KMS-11 (cell line): ENCODE results near the gene SMCO1.

Experiments used
- H2AFZ ChIP-seq: fragments of 200-600 bp; sonication (generic); 2 replicates; pipeline ENCODE4 v1.6.1; 2016; ENCODE audit warnings: antibody characterized with exemption, mixed run types, low read depth
- H3K27ac ChIP-seq: fragments of 200-600 bp; sonication (generic); 2 replicates; pipeline ENCODE4 v1.6.1; 2016; ENCODE audit warnings: mild to moderate bottlenecking, mixed run types
- H3K27me3 ChIP-seq: fragments of 200-600 bp; sonication (generic); 2 replicates; pipeline ENCODE4 v1.6.1; 2017; ENCODE audit warnings: mild to moderate bottlenecking, low read depth, mixed run types, moderate library complexity; ENCODE audit not compliant: insufficient read depth
- H3K36me3 ChIP-seq: fragments of 200-600 bp; sonication (generic); 2 replicates; pipeline ENCODE4 v1.6.1; 2017; ENCODE audit warnings: mild to moderate bottlenecking, mixed run types; ENCODE audit not compliant: insufficient read depth
- H3K4me1 ChIP-seq: fragments of 200-600 bp; sonication (generic); 2 replicates; pipeline ENCODE4 v1.6.1; 2016; ENCODE audit warnings: mild to moderate bottlenecking, low read depth, mixed run types; ENCODE audit not compliant: poor library complexity, severe bottlenecking
- H3K4me2 ChIP-seq: fragments of 200-600 bp; sonication (generic); 2 replicates; pipeline ENCODE4 v1.7.0; 2016; ENCODE audit warnings: mild to moderate bottlenecking, mixed run types
- H3K4me3 ChIP-seq: fragments of 200-600 bp; sonication (generic); IDR thresholded peaks from 2 replicates; pipeline ENCODE4 v1.6.1; 2017; ENCODE audit warnings: low read depth, low read length, mixed read lengths; ENCODE audit not compliant: insufficient read depth
- H3K79me2 ChIP-seq: fragments of 200-600 bp; sonication (generic); 2 replicates; pipeline ENCODE4 v1.6.1; 2016; ENCODE audit warnings: low read depth, mixed run types; ENCODE audit not compliant: insufficient read depth
- H3K9ac ChIP-seq: fragments of 200-600 bp; sonication (generic); 2 replicates; pipeline ENCODE4 v1.6.1; 2016; ENCODE audit warnings: mild to moderate bottlenecking, mixed run types
- H4K20me1 ChIP-seq: fragments of 200-600 bp; sonication (generic); 2 replicates; pipeline ENCODE4 v1.6.1; 2016; ENCODE audit warnings: mild to moderate bottlenecking, mixed run types; ENCODE audit not compliant: insufficient read depth
- TF ChIP-seq, protein P1 (sequence below): fragments of 200-600 bp; sonication (generic); conservative IDR thresholded peaks from 2 replicates; pipeline ENCODE4 v1.6.1; 2017; ENCODE audit warnings: low read depth, mild to moderate bottlenecking, antibody characterized with exemption, low read length, moderate library complexity, mixed read lengths

Gene SMCO1

DNA sequence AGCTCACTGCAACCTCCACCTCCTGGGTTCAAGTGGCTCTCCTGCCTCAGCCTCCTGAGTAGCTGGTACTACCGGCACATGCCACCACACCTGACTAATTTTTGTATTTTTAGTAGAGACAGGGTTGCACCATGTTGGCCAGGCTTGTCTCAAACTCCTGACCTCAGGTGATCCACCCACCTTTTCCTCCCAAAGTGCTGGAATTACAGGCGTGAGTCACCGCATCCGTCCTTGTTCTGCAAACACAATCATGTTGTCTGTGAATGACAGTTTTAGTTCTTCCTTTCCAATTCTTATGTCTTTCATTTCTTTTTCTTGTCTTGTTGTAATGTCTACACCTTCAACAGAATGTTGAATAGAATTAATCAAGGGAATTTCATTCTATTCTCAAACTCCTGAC lies 16.3 kb upstream of the SMCO1 start:
- TF ChIP-seq, protein P1, sequence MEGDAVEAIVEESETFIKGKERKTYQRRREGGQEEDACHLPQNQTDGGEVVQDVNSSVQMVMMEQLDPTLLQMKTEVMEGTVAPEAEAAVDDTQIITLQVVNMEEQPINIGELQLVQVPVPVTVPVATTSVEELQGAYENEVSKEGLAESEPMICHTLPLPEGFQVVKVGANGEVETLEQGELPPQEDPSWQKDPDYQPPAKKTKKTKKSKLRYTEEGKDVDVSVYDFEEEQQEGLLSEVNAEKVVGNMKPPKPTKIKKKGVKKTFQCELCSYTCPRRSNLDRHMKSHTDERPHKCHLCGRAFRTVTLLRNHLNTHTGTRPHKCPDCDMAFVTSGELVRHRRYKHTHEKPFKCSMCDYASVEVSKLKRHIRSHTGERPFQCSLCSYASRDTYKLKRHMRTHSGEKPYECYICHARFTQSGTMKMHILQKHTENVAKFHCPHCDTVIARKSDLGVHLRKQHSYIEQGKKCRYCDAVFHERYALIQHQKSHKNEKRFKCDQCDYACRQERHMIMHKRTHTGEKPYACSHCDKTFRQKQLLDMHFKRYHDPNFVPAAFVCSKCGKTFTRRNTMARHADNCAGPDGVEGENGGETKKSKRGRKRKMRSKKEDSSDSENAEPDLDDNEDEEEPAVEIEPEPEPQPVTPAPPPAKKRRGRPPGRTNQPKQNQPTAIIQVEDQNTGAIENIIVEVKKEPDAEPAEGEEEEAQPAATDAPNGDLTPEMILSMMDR: no peak
- Histone ChIP-seq H4K20me1 (no peaks in the 10 kb centered on the region), H3K79me2 (no peaks in the 10 kb centered on the region)

DNA sequence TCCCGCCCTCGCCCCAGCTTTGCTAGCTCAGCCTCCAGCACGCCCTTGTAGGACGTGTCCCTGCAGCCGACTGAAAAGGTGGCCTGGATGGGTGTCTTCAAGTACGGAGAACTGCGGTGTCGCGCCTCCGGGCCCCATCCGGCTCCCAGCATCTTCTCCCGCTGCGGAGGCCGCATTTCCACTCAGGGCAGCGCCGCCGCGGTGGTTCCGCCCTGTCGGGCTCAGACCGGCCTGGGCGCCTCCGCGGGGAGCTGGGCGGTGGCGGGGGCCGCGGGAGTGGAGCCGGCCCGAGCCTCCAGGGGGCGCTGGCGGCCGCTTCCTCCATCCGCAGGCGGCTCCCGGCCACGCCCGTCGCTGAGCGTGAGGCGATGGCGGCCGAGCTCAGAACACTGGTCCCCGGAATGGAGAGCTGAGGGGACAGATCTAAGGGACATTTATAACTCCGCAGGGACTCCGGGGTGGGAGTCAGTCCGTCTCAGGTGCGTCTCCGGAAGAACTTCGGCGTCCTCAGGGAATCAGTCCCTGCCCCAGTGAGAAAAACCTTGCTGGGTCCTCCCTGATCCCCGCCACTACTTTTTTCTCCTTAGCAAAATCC lies 13.6 kb upstream of the SMCO1 start:
- H3K79me2 ChIP-seq: no peaks in the 10 kb centered on the region
- H3K4me1 ChIP-seq: peaks cover 16% of the 10 kb centered on the region
- H3K4me2 ChIP-seq: peak overlapping the region; percentile 49
- TF ChIP-seq, protein P1: peak; percentile 80
- peak overlapping the region; percentile 54 for H3K27ac ChIP-seq
- peak overlapping the region; percentile 38 for H3K4me3 ChIP-seq
- H3K9ac ChIP-seq: peak overlapping the region; percentile 67; the same call in 1 of the 2 replicates
- H4K20me1 ChIP-seq: no peaks in the 10 kb centered on the region
- peak overlapping the region; percentile 98 for H2AFZ ChIP-seq
- no peaks in the 10 kb centered on the region for H3K36me3 ChIP-seq
- H3K27me3 ChIP-seq: no peaks in the 10 kb centered on the region

More for the DNA sequence above, 16.3 kb upstream of the SMCO1 start:
- Histone ChIP-seq H2AFZ (no peak overlapping the region), H3K36me3 (no peaks in the 10 kb centered on the region), H3K27ac (no peak overlapping the region), H3K4me3 (no peak overlapping the region), H3K27me3 (no peaks in the 10 kb centered on the region), H3K4me2 (no peak overlapping the region), H3K9ac (no peak overlapping the region), H3K4me1 (peaks cover 16% of the 10 kb centered on the region)

DNA sequence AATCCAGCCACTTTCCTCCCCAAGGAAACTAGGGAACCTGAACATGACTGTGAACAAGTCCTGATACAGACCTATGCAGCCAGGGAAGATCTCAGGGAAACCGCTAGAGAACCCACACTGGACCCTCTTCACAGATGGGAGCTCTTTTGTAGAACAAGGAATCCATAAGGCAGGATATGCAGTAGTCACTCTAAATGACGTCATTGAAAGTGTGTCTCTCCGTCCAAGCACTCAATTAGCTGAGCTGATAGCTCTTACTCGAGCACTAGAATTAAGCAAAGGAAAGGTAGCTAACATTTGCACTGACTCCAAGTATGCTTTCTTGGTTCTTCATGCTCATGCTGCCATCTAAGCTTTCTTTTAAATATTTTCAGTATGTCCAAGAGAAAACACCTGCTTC lies 10.0 kb upstream of the SMCO1 start:
- H2AFZ ChIP-seq: no peak overlapping the region
- H3K4me3 ChIP-seq: no peak overlapping the region
- no peak overlapping the region for H3K9ac ChIP-seq
- peaks cover 16% of the 10 kb centered on the region for H3K4me1 ChIP-seq
- no peaks in the 10 kb centered on the region for H4K20me1 ChIP-seq
- TF ChIP-seq, protein P1: no peak
- H3K27me3 ChIP-seq: no peaks in the 10 kb centered on the region
- no peaks in the 10 kb centered on the region for H3K79me2 ChIP-seq
- H3K4me2 ChIP-seq: no peak overlapping the region
- no peak overlapping the region for H3K27ac ChIP-seq
- H3K36me3 ChIP-seq: no peaks in the 10 kb centered on the region

DNA sequence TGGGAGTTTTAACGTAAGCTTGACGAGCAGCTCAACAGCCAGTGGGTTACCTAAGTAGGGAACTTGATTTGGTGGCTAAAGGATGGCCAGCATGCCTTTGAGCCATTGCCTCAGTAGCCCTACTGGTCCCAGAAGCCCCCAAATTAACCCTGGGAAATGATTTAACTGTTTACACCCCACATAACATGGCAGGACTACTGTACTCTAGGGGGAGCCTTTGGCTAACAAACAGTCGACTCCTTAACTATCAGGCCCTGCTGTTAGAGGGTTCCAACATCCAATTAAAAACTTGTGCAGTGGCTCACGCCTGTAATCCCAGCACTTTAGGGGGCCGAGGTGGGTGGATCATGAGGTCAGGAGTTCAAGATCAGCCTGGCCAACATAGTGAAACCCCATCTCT lies 9.4 kb upstream of the SMCO1 start:
- peaks cover 16% of the 10 kb centered on the region for H3K4me1 ChIP-seq
- H3K4me2 ChIP-seq: no peak overlapping the region
- no peak overlapping the region for H3K4me3 ChIP-seq
- H3K9ac ChIP-seq: no peak overlapping the region
- no peaks in the 10 kb centered on the region for H3K27me3 ChIP-seq
- no peak overlapping the region for H2AFZ ChIP-seq
- TF ChIP-seq, protein P1: no peak
- H4K20me1 ChIP-seq: no peaks in the 10 kb centered on the region
- H3K79me2 ChIP-seq: no peaks in the 10 kb centered on the region
- H3K27ac ChIP-seq: no peak overlapping the region
- no peaks in the 10 kb centered on the region for H3K36me3 ChIP-seq
